Measurements from ENCODE around the gene SCARB1.
"Not testable (repeated sequence)": the region's sequence is repeated elsewhere in the genome, so short reads cannot be mapped to it uniquely, and the experiment has no call there.

Gene SCARB1, protein sequence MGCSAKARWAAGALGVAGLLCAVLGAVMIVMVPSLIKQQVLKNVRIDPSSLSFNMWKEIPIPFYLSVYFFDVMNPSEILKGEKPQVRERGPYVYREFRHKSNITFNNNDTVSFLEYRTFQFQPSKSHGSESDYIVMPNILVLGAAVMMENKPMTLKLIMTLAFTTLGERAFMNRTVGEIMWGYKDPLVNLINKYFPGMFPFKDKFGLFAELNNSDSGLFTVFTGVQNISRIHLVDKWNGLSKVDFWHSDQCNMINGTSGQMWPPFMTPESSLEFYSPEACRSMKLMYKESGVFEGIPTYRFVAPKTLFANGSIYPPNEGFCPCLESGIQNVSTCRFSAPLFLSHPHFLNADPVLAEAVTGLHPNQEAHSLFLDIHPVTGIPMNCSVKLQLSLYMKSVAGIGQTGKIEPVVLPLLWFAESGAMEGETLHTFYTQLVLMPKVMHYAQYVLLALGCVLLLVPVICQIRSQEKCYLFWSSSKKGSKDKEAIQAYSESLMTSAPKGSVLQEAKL

DNA sequence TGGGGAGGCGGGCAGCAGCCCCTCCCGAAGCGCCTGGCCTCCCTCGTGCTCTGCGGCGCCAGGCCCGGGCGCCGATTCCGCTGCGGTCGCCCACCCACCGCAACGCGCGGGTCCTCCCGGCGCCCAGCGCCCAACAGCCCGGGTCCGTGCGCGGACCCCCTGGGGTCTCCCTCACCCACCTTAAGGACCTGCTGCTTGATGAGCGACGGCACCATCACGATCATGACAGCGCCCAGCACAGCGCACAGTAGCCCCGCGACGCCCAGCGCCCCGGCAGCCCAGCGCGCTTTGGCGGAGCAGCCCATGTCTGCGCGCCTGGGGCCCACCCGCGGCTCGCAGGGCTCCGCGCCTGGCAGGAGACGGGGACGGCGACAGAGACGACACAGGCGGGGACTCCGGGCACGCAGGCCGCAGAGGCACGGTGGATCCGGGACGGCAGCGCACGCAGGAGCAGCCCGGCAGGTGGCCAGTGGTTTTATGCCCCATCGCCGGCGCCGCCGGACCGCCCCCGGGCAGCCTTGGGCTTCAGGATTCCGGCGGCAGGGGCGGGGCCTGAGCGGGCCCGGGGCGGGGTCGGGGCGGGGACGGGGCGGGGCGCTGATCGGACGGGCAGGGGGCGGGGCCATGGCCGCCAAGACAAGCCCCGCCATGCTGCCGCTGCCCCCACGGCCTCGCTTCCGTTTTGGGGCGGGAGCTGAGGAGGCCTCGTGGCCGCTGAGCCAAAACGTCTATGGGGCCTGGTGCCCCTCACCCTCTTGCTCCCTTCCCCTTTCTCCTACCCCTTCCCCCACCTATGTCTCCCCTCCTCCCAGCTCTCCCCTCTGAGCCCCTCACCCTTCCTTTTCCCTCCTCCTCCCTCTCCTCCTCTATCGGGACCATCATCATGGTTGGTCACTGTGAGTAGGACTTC, at the start of gene SCARB1:
Gene SCARB1 (minus strand): TSS at position 449 of the 910 bp plus-strand sequence. CDS start 144 bp downstream, at position 305.
- DNase-seq = peak; percentile 77

DNA sequence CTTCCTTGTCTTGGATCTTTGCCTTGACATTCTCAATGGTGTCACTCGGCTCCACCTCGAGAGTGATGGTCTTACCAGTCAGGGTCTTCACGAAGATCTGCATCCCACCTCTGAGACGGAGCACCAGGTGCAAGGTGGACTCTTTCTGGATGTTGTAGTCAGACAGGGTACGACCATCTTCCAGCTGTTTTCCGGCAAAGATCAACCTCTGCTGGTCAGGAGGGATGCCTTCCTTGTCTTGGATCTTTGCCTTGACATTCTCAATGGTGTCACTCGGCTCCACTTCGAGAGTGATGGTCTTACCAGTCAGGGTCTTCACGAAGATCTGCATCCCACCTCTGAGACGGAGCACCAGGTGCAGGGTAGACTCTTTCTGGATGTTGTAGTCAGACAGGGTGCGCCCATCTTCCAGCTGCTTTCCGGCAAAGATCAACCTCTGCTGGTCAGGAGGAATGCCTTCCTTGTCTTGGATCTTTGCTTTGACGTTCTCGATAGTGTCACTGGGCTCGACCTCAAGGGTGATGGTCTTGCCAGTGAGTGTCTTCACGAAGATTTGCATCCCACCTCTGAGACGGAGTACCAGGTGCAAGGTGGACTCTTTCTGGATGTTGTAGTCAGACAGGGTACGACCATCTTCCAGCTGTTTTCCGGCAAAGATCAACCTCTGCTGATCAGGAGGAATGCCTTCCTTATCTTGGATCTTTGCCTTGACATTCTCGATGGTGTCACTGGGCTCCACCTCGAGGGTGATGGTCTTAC, 49.0 kb upstream of the SCARB1 start:
- not testable (repeated sequence) for DNase-seq

DNA sequence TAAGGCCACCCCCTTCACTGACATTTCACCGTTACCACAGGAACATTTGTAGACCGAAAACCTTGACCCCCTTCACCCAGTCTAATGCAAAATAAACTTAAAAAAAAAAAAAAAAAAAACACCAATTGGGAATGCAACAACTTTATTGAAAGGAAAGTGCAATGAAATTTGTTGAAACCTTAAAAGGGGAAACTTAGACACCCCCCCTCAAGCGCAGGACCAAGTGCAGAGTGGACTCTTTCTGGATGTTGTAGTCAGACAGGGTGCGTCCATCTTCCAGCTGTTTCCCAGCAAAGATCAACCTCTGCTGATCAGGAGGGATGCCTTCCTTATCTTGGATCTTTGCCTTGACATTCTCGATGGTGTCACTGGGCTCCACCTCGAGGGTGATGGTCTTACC, 47.9 kb upstream of the SCARB1 start:
- DNase-seq = not testable (repeated sequence)

DNA sequence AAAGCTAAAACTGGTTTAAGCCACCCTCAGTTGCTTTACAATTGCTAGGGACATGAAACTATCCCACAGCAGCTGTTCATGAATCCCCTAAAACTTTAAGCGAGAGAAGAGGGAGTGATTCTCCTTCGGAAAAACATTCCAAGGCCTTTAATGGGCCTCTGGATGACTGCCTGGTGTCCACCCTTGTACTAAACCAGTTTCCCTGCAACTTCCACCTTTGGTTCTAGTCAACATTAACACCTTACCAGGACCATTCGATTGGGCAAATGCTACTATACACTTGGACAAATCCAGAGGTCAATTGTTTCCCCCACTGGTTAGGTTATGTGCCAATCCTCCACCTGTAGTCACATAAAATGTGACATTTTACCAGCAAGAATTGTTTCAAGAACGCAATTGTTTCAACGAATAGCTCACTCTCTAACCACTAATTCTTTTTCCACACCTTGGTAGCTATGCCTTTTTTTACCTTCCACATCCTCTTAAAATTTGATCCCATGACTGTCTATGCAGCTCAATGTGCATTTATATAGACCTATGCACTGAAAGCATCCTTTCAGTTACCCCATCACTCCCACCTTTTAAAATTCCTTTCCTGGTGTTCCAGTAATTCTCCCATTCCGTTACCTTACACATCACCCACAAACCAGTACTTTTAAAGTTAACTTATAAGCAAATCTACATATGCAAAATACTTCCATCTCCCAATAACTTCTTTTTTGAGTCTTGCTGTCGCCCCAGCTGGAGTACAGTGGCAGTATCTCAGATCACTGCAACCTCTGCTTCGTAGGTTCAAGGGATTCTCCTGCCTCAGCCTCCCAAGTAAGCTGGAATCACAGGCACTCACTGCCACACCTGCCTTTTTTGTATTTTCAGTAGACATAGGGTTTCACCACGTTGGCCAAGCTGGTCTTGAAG, 47.2 kb upstream of the SCARB1 start:
- DNase-seq = no peak

- DNase-seq = no peak
Measured at GRCh38 chr12:124909831-124910560, 46.3 kb upstream of the SCARB1 start.

DNA sequence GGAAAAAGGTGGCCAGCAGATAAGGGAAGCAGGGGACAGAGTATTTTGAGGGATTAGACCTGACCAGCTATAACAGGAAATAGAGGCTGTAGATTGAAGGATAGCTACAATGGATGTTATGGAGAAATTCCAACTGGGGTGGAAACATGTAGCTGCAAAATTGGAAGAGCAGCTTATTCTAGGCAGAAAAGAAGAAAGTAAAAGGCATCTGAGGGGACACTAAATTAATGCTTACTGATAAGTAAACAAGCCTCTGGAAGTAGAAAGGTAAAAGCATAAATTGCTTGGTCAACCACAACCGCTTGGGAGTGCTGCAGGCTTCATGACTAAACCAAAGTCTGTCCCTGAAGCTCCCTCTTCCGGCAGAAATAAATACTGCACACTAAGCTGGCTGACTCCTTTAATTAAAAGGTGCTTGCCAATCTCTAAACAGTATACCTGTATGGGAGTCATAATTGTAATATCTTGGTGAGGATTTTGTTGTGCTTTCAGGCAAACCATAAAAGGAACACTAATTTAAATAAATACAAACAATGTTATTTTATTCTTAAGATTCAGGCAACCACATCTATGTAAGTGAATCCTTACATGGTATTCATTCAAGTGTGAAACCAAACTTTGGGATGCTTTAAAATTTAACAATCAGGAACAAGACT, 43.1 kb upstream of the SCARB1 start:
- DNase-seq = peak; percentile 87

DNA sequence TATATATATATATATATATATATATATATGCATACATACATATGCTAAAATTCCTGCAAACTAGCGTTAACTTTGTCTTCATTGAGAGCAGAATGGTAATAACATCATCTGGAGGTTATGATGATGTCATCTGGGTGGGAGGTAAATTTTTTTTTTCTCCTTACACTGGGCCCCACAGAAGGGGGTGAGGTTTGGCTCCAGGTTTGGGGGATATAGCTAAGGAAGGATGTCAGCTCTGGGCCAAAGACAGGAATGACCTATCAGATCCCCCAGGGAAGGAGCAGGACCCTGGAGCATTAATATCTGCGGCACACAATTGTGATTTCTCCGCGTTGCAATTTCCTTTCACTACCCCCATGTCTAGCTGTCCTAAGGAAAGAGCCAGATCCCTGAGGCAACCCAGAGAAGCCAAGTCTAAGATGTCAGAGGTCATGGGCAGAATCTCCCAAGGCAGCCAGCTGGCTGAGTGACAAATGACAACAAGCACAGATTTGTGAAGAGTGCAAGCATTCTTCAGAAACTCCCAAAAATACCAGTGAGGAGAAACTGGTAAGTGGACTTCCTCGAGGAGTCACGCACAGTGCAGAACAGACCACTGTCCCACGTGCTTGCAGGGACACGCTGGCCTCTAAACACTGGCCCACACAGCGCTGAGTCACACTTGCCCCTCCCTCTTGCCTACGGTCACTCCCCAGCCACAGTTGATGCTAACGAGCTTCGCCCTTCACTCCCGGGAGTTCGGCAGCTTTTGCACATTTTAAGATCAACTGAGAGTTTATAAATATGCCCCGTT, 40.8 kb upstream of the SCARB1 start:
- DNase-seq = no peak

GRCh38 chr12:124902916-124903315, 39.3 kb upstream of the SCARB1 start:
- DNase-seq = no peak

DNA sequence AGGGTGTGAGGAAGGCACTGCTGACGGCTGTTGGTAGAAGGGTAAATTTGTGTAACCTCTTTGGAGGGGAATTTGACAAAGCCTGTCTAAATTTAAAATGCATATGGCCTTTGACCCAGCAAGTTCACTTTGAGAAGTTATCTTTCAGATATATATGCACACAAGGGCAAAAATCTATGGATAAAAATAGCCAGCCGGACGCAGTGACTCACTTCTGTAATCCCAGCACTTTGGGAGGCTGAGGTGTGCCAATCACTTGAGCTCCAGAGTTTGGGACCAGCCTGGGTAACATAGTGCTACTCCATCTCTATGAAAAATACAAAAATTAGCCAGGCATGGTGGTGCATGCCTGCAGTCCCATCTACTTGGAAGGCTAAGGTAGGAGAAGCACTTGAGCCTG, 37.3 kb upstream of the SCARB1 start:
- no peak for DNase-seq

DNA sequence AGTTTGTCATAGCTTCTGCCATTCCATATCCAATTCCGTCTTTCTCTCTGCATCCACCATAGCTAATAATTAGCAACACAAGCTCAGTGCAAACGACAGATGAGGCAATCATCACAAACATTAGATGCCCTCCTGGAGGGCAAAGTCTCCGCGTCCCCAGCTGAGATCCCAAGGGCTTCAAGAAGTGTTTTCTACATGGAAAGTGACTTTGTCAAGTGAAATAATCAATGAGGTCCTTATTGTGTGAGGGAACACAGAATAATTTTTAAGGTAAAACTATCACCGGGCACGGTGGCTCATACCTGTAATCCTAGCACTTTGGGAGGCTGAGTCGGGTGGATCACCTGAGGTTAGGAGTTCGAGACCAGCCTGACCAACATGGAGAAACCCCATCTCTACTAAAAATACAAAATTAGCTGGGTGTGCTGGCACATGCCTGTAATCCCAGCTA, 36.7 kb upstream of the SCARB1 start:
- not testable (repeated sequence) for DNase-seq

- DNase-seq = no peak
Measured at GRCh38 chr12:124898923-124899294, 35.2 kb upstream of the SCARB1 start.

GRCh38 chr12:124898200-124898922, 34.7 kb upstream of the SCARB1 start:
- peak; percentile 65 for DNase-seq

DNA sequence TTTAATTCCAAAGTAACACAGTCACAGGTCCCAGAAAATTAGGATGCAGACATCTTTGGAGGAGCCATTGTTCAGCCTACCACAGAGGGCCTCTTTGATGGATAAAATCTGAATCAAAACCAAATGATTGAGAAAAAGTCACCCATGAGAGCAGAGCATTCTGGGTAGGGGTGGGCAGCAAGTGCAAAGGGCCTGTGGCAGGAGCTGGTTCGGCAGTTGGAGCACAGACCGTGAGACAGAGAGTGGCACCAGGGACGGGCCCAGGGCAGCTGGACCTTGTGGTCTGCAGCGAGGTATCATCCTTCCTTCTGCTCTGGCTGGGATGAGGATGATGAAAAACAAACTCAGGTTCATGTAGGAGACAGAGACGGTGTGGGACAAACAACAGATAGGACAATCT, 32.8 kb upstream of the SCARB1 start:
- DNase-seq = no peak

- DNase-seq = no peak
Measured at GRCh38 chr12:124893792-124894516, 30.3 kb upstream of the SCARB1 start.

DNA sequence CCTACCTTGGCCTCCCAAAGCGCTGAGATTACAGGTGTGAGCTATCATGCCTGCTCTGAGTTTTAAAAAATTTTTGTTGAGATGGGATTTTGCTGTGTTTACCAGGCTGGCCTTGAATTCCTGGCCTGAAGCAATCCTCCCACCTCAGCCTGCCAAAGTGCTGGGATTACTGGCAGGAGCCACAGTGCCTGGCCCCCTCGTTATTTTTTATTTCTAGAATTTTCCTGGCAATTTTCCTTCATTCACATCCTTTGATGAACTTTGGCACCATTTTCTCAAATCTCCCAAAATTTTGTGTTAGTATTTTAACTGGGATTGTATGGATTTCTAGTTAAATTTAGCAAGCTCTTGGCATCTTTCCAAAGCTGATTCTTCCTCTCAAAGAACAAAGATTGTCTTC, 24.6 kb upstream of the SCARB1 start:
- DNase-seq = no peak

GRCh38 chr12:124887766-124888165, 24.1 kb upstream of the SCARB1 start:
- DNase-seq = not testable (repeated sequence)

DNA sequence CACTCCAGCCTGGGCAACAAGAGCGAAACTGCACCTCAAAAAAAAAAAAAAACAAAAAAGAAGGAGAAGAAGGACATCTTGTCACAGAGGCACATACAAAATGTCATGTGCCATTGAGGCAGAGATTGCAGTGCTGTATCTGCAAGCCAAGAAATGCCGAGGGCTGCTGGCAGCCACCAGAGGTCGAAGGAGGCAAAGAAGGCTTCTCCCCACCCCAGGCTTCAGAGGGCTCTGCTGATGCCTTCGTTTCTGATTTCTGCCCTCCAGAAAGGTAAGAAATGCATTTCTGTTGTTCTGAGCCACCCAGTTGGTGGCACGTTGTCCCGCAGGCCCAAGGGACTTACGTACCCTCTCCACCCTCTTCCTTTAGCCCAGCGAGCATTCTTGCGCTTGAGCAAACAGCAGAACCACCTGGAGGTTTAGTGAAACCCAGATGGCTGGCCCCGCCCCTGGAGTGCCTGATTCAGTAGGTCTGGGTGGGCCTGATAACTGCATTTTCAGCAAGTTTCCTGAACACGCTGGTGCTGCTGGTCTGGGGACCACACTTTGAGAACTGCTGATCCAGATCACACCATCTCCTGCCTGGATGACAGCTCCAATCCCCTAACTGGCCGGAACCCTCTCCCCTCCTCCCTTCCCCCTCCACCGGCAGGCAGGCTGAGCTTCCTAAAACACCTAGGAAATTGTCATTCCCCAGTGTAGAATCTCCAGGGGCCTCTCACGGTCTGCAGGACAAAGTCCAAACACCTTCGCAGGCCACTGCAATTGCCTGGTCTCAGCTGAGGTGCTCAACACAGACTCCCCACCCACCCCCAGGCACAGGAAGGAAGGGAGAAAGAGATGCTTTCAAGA, 21.1 kb upstream of the SCARB1 start:
- DNase-seq = no peak

Measured in activated CD8-positive, alpha-beta memory T cell treated with anti-CD3 and anti-CD28 coated beads, Interleukin-2, amount 50 U/mL, for 4 hours (primary cell).